Thoracic aorta (tissue), 2 donors: ENCODE results near the gene CDHR4. TPM values are rescaled to one million over a fixed set of nuclear protein-coding genes. Genes with fewer than 3 reads are reported as not detected.
"Not testable (repeated sequence)": the region's sequence is repeated elsewhere in the genome, so short reads cannot be mapped to it uniquely, and the experiment has no call there.

Experiments used
- ATAC-seq: fragments of 150-250 bp; one replicate; pipeline ENCODE4 v1.8.0; 2017; ENCODE audit warnings: low read depth; ENCODE audit not compliant: insufficient number of reproducible peaks, low FRiP score
- DNase-seq: peaks from one replicate; pipeline ENCODE4 v3.0.0-alpha.2; 2020; ENCODE audit warnings: low spot score
- H3K27ac ChIP-seq, 2 donors: fragments of 200-600 bp; sonication (generic); 1 replicate in 1 of 2; 2 replicates in 1 of 2; pipeline ENCODE4 v1.5.1; 2016; ENCODE audit warnings: mild to moderate bottlenecking in 2 of 2, moderate library complexity in 2 of 2
- H3K27me3 ChIP-seq: fragments of 200-600 bp; sonication (generic); replicated peaks from 2 replicates; pipeline ENCODE4 v1.6.0; 2016; ENCODE audit warnings: mild to moderate bottlenecking; ENCODE audit not compliant: insufficient read depth
- H3K36me3 ChIP-seq: fragments of 200-600 bp; sonication (generic); one replicate; pipeline ENCODE4 v1.5.1; 2016
- H3K4me1 ChIP-seq, 2 donors: fragments of 200-600 bp; sonication (generic); 1 replicate in 1 of 2; 2 replicates in 1 of 2; pipeline versions ENCODE4 v1.5.1 to v1.6.0; 2016; ENCODE audit warnings: low read depth in 2 of 2, mild to moderate bottlenecking in 1 of 2; ENCODE audit not compliant: control insufficient read depth in 1 of 2
- H3K4me3 ChIP-seq: fragments of 200-600 bp; sonication (generic); 2 replicates; pipeline ENCODE4 v1.5.1; 2016; ENCODE audit warnings: mild to moderate bottlenecking
- H3K9me3 ChIP-seq: fragments of 200-600 bp; sonication (generic); 2 replicates; pipeline ENCODE4 v1.5.1; 2016
- CTCF ChIP-seq: fragments of 200-600 bp; sonication (generic); IDR thresholded peaks from one replicate; pipeline ENCODE4 v1.5.1; 2019; ENCODE audit warnings: antibody characterized with exemption
- total RNA-seq, 2 donors: library from RNA; depleted of rRNA; stranded (reverse); fragments of >200 nt; gene quantifications; one replicate each; pipeline versions ENCODE4 v1.1.0 to v1.2.3, GENCODE V29; 2016

The CDHR4 gene
- total RNA-seq, 2 donors from 2014 or later: 0.68 TPM; not detected in 1

- H3K9me3 ChIP-seq: no peaks in the 10 kb centered on the region
- H3K27ac ChIP-seq: no peak overlapping the region
- DNase-seq: no peak
- H3K4me3 ChIP-seq: no peak overlapping the region
- no peaks in the 10 kb centered on the region for H3K27me3 ChIP-seq
- ATAC-seq: no peak
- H3K36me3 ChIP-seq: no peaks in the 10 kb centered on the region
- peaks cover 0 to 31% of the 10 kb centered on the region in 2 donors for H3K4me1 ChIP-seq
- no peak for TF ChIP-seq CTCF
Observed at GRCh38 chr3:49750056-49750455, 49.6 kb downstream of the CDHR4 start.

GRCh38 chr3:49748874-49749273 lies 50.8 kb downstream of the CDHR4 start:
- not testable (repeated sequence) for H3K27me3 ChIP-seq, H3K4me3 ChIP-seq, DNase-seq, H3K36me3 ChIP-seq, H3K27ac ChIP-seq, H3K9me3 ChIP-seq, ATAC-seq
- peaks cover 0 to 23% of the 10 kb centered on the region in 2 donors for H3K4me1 ChIP-seq

- no peak for DNase-seq
- ATAC-seq: no peak
- TF ChIP-seq CTCF: no peak
- Histone ChIP-seq H3K4me3 (no peak overlapping the region), H3K27me3 (no peaks in the 10 kb centered on the region), H3K4me1 (peaks cover 0 to 15% of the 10 kb centered on the region in 2 donors), H3K36me3 (no peaks in the 10 kb centered on the region), H3K9me3 (no peaks in the 10 kb centered on the region), H3K27ac (no peak overlapping the region)
Observed at GRCh38 chr3:49747792-49748480, 51.7 kb downstream of the CDHR4 start.

- TF ChIP-seq CTCF: no peak
- DNase-seq (no peak), ATAC-seq (no peak)
- Histone ChIP-seq H3K27me3 (no peaks in the 10 kb centered on the region), H3K9me3 (no peaks in the 10 kb centered on the region), H3K4me3 (no peak overlapping the region), H3K4me1 (peaks cover 0 to 18% of the 10 kb centered on the region in 2 donors), H3K27ac (no peak overlapping the region), H3K36me3 (no peaks in the 10 kb centered on the region)
Observed at GRCh38 chr3:49745986-49746385, 53.7 kb downstream of the CDHR4 start.

Other genes starting within 250 kb of the CDHR4 start
- gene BSN, start 245.4 kb downstream of the CDHR4 start, total RNA-seq: under 1 TPM; 0.27 to 0.35 TPM
- gene APEH, start 125.5 kb downstream of the CDHR4 start, total RNA-seq: 100 to 1,000 TPM in 1 of 2 donors, 10 to 100 TPM in 1; 57.6 to 108 TPM
- 1 to 10 TPM; 8.3 to 9.2 TPM for gene MST1, start 110.4 kb downstream of the CDHR4 start, total RNA-seq
- gene RNF123, start 110.3 kb downstream of the CDHR4 start, total RNA-seq: 10 to 100 TPM; 28.3 to 29.4 TPM
- 1 to 10 TPM; 3.0 to 5.8 TPM for gene AMIGO3, start 80.2 kb downstream of the CDHR4 start, total RNA-seq
- gene GMPPB, start 75.9 kb downstream of the CDHR4 start, total RNA-seq: 10 to 100 TPM; 30.5 to 43.1 TPM
- gene IP6K1, start 13.3 kb downstream of the CDHR4 start, total RNA-seq: 10 to 100 TPM; 56.6 to 69.0 TPM
- 1 to 10 TPM; 6.4 to 9.2 TPM for gene INKA1, start 3.4 kb upstream of the CDHR4 start, total RNA-seq
- gene UBA7, start 14.1 kb upstream of the CDHR4 start, total RNA-seq: 100 to 1,000 TPM in 1 of 2 donors, 10 to 100 TPM in 1; 74.1 to 119 TPM
- gene TRAIP, start 56.7 kb upstream of the CDHR4 start, total RNA-seq: 1 to 10 TPM; 2.3 to 3.2 TPM
- not detected for gene CAMKV, start 70.0 kb upstream of the CDHR4 start, total RNA-seq
- gene MST1R, start 104.0 kb upstream of the CDHR4 start, total RNA-seq: 1 to 10 TPM; 3.7 to 7.7 TPM
- gene MON1A, start 129.9 kb upstream of the CDHR4 start, total RNA-seq: 10 to 100 TPM; 17.4 to 23.4 TPM
- gene RBM6, start 140.3 kb upstream of the CDHR4 start, total RNA-seq: 100 to 1,000 TPM in 1 of 2 donors, 10 to 100 TPM in 1; 99.6 to 181 TPM